CD4-positive, alpha-beta T cell treated with Interleukin-15 for 1 hour (primary cell): ENCODE data around the gene SMIM36.
"Not testable (repeated sequence)": the region's sequence is repeated elsewhere in the genome, so short reads cannot be mapped to it uniquely, and the experiment has no call there.

ENCODE experiments used
- DNase-seq: peaks from one replicate; pipeline ENCODE4 v3.0.0-alpha.2; 2020

The SMIM36 gene

DNA sequence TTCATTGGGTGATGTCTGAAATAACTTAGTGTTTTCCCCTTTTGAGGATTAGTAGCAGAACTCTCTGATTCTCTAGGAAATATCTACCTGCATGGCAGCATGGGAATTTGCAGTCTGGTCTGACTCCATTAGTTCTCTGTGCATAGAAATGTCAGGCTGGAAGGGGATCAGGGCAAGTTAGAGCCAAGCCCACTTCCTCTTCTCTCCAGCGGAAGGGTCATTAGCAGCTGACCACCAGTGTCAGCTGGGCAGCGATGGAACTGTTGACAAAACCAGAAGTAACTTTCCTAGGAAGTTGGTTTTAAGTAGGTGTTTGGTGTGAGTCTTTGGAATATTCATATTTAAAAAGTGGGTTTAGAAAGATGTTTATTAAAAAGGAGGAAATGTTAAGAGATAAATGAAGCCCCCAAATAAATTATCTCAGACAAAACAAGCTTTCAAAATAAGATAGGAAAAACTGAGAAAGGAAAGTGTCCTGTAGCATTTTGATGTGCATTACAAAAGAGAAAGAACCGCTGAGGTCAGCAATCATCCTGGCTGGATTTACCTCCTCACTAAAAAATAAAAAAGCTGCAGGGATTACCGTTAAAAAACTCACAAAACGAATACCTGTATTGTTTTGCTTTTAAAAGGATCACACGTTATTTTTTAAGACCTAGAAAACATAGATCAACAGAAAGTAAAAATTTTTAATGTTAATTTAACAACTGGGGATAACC is 57.3 kb downstream of the SMIM36 start:
- no peak for DNase-seq

DNA sequence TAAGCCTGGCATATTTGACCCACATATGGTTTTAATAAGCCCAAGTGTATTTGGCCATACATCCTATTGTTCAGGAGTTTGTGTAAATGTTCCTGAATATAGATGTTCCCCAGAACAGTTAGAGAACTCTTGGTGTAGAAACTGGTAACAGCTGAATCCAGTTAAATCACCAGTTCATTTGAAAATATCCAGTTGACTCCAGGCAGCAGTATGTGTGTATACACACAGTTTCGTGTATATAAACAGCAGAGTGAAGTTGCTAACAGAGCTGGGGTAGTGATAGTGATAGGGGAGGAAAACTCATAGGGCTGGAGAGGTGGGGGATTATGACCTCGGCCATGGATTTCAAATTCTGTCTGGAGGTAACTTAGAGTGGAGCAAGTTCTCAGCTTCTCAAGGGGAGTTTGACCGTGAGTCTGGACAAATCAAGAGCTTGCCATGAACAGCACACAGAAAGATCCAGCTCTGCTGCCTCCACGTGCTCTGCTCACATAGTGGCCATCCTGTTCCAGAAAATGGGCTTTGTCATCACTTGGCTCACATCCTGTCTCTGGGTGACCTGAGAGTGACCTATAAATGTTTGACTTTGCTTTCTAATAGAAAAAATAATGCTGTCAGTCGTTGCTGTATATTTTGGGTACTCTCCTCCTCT is 59.0 kb downstream of the SMIM36 start:
- no peak for DNase-seq

DNA sequence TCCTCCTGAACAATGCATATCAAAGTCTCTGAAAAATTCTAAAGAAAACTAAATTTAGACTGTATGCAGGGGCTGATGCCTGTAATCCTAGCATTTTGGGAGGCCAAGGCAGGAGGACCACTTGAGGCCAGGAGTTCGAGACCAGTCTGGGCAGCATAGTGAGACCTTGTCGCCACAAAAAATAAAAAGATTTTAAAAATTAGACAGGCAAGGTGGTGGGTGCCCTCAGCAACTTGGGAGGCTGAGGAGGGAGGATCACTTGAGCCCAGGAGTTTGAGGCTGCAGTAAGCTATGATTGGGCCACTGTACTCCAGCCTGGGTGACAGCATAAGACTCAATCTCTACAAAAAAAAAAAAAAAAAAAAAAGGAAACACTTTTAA is 59.5 kb downstream of the SMIM36 start:
- no peak for DNase-seq

DNA sequence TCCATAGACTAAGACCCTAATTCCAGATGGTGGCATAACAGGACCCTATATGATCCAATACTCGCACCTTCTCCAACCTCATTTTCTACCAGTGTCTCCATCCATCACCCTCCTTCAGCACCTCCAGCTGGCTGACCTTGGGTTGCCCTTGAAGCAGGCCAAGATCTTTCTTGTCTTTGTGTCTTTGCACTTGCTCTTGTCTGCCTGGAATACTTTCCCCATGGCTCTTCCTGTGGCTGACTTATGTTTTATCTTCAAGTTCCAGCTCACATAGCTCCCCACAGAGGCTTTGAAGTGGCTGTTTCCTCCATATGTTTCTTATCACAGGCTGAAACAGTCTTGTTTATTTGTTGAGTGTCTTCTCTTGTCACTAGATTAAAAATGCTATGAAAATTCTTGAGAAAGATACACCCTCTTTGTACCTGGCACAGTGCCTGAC is 60.0 kb downstream of the SMIM36 start:
- DNase-seq, result no peak

DNA sequence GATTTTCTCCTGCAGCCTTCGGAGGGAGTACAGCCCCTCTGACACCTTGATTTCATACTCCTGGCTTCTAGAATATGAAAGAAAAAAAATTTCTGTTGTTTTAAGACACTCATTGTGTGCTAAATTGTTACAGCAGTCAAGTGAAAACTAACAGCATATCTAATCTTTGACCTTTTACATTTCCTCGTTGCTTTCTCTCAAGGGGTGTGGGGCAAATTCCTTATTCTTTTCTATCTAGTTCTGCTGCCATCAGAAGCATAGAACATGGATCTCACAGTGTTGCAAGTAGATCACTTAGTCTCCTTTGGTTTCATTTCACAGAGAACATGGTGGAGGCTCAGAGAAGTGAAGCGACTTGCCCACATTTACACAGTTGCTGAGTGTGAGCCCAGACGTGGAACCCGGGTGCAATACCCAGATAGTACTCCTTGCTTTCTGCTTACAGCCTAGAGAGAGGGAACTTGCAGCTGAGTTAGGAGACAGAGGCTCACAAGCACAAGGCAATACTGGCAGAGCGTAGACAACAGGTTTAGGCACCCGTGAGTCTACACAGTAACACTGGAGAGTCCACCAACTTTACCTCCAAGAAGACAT is 60.9 kb downstream of the SMIM36 start:
- DNase-seq, result no peak

DNA sequence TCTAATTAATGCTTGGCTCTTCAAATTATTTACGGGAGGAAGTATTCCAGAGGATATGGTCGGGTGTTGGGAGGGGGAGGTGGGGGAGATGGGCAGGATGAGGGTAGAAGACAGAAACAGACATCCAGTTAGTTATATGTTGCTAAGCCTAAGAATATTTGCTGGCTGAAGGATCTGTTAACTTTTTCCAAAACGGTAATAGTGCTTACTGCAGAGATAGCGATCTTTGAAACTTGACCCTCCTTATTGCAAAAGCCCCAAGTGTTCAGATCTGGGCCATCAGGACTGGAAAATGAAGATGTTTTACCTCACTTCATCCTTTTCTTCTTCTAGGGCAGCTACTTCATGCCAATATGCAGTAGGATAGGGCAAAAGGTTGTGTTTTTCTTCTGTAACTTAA is 62.6 kb downstream of the SMIM36 start:
- no peak for DNase-seq

DNA sequence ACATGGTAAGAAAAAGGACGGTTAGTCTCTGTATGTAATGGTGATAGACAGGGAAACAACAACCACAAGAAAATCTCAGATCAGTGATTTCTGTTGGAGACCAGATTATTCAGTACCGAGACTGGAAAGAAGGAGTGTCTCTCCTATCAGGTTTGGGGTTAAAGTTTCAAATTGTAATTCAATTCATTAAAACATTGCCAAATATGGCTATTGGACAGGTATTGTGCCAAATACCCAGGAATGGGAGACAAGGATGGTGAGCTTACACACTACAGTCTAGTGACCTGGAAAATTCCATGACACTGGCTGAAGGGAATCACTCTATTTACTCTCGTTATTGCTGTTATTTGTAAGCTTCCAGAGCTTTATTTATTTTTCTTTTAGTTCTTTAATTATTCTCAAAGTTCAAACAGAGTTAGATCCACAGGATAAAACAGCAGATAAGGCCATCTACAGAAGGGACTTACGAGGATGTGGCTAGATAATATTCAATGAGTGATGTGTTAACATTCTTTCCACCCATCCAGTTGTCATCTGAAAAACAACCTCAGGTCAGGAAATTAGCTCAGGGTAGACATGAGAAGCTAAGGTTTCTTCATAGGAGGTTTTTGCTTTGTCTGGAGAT is 64.6 kb downstream of the SMIM36 start:
- no peak for DNase-seq

DNA sequence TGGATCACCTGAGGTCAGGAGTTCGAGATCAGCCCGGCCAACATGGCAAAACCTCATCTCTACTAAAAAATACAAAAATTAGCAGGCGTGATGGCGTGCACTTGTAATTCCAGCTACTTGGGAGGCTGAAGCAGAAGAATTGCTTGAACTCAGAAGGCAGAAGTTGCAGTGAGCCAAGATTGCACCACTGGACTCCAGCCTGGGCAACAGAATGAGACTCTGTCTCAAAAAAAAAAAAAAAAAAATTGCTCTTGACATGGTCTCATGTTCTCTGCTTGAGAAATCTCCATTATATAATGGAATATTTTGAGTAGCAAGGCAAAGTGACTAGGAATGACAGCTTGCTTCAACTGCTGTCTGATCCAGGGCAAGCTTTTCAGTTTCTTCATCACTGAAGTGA is 65.2 kb downstream of the SMIM36 start:
- not testable (repeated sequence) for DNase-seq

DNA sequence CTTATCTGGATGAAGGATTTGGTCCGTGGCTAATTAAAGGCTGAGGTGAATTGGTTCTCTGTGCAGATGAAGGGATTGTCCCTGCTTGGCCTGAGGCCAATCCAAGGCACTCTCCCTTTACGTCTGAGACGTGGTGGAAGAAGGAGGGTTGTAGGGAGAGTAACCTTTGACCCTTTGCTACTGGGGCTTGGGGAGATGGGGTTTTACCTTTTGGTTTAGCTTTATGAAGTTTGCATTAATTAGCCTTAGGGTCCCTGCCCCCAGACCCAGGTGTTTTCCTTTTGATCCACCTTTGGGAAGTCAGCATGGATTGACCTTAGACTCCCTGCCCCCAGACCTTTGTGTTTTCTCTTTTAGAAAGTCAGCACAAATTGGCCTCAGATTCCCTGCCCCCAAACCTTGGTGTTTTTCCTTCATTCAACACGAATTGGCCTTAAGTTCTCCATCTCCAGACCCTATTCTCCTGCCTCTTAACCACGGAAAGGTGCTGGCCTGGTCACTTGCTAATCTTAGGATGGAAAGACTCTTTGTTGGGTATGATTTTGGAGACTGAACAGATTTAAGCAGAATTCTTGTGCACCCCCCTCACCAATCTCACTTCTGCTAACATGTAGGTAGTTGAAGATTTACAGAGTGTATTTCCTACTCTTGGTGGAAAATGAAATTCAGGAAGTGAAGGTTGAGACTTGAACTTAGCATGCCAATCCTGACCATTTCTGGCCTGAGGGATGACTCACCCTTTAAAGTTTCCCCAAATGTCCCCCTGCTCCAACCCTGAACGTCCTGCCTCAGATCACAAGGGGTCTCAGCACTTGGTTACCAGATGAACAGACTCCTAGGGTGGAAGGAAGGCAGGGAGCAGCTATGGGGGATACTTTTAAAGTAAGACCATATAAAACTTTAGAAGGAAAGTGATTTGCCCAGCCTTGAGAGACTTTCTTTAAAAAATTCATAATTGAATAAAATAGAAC is 66.5 kb downstream of the SMIM36 start:
- DNase-seq, result no peak

DNA sequence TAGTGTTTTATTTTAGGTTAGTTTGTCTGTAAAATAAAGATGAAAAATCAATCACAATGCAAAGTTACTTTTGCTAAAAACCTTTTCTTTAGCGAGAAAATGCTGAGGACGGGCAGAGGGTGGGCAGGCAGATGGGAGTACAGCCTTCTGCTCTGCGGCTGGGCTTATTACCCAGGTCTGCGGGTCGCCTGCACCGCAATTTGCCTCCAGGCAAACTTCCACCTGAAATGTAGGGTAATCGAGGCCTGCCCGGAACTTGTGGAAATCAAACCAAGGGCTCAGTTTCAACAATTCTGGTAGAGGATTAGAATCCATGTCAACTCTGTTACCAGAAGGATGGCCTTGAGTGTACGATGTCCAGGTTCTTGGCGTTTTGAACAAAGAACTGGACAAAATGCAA is 67.3 kb downstream of the SMIM36 start:
- no peak for DNase-seq

DNA sequence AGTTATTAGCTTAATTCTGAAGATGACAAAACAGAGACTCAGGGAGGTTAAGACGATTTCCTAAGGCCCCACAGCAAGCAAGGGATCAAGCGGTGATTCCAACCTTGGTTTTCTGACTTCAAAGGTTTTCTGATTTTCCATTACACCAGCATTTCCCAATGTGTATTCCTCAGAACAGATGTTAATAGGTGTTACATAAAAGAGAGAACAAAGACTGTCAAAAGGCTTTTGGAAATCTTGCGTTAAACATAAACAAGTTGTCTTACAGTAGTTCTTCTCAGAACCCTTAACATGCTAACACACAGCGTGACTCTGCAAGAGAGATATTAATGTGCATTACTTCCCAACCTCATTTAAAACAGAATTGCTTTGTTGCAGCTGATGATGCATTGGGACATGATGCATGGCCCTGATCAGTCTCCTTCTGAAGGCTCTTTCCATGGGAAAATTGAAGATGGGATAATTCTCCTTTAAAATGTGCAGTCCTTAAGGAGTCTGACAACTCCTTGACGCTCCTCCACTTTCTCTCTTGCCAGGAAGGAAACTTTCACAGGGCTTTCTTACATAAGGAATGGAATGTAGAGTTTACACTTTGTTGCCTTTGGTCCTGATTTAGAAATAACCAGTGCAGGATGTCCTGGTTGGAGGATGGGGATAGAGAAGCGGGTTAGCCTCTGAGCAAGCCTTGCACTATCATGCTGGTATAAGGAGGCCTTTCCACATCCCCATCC is 68.1 kb downstream of the SMIM36 start:
- no peak for DNase-seq

DNA sequence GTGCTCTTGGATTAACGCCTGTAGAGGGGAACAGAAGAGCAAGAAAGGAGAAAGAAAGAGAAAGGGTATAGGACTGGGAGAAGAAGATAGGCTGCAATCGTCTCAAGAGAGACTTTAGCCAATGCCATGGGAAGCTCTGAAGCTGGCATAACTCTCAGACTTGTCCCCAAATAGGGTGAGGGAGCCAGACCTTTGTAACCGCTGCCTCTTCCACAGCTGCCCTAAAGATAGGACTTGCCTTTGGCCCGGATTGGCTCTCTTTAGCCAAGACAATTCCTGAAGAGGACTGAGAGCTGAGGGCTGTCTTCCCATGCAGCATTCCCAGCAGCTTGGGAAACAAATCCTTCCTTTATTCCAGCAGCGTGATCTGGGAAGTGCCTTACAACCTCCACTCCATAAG is 68.8 kb downstream of the SMIM36 start:
- DNase-seq, result no peak

DNA sequence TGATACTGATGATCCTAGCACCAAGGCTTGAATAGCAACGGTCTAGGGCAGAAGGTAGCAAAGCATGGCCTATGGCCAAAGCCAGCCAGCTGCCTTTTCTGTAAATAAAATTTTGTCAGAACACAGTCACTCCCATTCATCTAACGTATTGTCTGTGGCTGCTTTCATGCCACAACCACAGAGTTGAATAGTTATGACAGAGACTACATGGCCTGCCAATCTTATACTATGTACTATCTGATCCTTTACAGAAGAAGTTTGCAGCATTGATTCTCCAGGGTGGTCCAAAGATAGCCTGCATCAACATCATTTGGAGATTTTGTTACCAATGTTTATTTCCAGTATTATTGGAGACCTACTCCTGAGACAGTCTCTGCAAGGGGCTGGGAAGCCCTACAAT is 69.7 kb downstream of the SMIM36 start:
- no peak for DNase-seq

DNA sequence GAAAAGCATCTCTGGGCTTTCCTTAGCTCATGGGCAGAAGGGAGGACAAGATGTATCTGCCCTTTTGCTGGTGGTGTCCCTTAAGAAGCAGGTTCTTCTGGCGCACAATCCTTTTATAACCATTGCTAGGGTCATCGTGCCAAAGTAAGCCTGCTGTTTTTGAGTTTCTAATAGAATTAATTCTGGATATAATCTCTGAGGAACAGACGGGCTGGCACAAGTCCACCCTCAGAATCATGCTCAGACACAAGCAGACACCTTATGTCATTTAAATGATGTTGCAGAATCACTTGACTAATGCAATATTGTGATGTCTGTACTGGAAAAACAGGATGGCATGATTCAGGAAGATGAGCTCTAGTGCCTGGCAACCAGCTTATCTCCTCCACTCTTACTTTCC is 70.9 kb downstream of the SMIM36 start:
- no peak for DNase-seq

DNA sequence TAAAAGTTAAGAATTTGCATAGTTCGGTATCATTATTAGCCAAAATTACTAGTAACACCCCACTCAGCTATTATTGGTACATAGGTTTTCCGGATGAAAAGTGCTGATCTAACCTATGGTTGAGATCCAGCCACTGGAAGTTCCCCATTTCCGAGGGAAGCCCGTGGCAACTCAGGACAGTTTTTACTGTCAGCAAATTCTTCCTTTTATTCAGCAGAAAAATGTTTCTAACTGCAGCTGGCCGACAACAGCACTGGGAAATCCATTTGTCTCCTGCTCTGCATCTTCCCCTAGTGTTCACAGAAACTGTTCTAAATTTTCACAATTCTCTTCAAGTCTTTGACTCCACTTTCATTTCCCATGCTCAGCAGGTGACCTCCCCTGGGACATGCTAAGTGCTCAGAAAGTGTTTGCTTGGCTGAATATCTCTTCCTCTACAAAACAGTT is 74.1 kb downstream of the SMIM36 start:
- DNase-seq, result peak; percentile 47

DNA sequence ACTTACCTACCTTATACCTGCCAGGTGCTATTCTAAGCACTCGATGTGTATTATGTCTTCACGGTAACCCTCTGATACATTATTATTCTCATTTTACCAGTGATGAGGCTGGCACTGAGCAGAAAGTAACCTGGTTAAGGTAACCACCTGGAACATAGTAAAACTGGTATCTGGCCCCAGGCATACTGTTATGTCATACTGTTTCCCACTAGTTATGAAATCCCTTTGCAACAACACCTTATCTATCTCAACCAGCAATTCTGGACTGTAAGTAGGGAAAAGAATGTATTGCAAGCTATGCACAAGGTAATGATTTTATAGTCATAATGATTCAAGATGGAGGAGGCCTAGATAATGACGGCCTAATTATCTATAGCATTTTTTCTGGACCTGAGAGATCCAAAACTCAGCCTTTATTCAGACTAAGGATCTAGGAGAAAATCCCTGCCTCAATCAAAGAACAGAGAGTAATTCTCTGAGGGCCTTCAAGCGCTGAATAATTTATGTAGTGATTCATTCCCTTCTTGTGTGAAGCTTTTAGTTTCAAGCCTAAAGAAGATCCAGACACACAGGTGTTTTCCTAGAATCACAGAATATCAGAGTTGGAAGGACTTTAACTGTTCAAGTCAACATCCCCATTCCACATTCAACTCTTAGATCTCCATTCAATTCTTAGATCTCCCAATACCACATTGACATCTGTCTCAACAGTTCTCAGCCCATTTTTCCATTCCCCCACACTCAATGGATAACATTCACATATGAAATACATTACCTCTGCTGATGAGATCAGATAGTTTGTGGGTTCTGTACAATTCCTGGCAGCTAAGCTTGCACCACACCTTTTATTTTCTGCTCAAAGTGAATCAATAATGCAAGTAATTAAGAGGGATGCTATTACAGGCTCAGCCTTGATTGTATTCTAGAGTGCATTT is 74.8 kb downstream of the SMIM36 start:
- no peak for DNase-seq

DNA sequence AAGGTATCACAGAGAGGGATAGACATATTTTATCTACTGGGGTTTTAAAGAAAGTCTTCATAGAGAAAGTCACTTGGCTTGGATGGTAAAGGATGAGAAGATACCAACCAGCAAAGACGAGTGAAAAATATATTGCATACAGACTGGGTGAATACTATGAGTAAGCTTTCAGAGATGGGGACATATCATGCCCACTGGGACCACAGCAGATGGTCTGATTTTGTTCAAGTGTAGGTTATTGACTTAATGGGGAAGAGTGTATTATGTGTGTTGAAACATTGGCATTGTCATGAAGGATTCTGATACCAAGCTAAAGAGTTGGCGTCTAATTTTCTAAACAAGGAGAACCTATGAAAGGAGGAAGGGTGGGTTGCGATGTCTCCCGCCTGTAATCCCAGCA is 75.8 kb downstream of the SMIM36 start:
- no peak for DNase-seq

DNA sequence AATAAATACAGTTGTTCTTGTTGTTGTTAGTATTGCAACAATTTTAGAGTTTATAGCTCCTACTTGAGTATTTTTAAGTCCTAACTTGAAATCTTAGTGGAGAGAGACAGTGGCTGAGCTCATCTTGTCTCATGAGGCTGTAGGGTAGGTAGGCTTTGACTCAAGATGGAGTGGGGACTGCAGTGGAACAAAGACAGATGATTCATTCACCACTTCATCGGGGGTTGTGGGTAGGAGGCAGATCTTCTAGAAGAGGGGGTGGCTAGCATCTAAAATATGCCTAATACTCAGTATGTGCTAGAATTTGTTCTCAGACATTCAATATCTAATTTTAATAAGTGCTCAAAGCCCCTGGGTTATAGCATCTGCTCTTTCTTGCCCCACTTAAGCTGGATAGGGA is 76.5 kb downstream of the SMIM36 start:
- DNase-seq, result no peak

DNA sequence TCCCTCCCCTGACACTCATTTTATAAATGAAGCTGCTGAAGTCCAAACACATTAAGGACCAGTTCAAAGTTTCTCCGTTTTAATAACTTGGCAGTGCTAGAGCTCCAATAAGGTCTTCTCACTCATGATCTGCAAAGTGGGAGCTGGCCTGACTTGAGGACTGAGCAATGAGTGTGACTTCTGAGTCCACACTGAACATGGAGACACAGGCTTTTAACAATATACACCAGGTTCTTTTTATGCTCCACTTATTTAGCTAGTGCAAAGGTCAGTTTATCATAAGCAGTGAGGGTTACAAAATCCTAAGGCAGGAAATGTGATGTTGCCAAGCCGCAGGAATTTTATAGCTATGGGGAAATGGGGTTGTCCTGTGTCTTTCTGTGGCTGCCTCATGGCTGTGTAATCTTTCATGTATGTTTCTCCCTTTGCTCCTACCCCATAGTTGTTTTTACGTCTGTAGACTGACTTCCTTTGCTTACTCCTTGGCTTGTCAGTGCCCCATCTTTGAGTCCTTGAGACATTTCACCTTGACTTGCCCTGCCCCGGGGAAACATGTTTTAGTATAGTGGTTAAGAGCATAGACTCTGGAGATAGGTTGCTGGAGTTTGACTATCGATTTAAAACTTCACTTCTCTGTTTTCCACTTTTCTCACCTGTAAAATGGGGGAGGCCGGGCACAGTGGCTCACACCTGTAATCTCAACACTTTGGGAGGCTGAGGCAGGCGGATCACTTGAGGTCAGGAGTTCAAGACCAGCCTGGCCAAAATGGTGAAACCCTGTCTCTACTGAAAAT is 77.4 kb downstream of the SMIM36 start:
- DNase-seq, result no peak

DNA sequence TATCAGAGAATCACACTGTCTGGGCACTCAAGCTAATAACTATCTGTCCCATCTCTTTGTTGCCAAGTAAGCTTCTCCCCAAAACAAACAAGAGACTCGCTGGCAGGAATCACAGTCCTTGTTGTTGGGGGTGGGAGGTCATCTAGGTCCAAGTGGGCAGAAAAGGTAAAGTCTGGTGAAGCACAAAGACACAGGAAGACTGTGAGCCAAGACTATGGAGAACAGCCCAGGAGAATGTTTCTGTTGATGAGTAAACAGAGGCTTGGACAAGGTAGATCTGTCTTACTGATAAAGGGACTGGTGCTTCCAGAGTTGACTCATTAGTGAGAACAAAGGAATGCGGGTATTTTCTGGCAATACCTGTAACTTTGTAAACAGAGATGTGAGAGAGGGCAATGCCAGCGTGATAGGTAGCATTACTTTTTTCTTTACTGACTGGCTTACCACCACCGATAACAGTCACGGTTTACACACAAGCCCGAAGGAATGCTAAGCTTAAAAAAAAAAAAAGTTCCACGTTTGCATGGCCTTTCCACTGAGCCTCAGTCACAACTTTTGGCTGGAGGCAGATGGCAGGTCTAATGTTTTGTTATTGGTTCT is 78.1 kb downstream of the SMIM36 start:
- DNase-seq, result no peak
